ENCODE results near the gene POLR3H.
"Not testable (repeated sequence)": the region's sequence is repeated elsewhere in the genome, so short reads cannot be mapped to it uniquely, and the experiment has no call there.

POLR3H gene

DNA sequence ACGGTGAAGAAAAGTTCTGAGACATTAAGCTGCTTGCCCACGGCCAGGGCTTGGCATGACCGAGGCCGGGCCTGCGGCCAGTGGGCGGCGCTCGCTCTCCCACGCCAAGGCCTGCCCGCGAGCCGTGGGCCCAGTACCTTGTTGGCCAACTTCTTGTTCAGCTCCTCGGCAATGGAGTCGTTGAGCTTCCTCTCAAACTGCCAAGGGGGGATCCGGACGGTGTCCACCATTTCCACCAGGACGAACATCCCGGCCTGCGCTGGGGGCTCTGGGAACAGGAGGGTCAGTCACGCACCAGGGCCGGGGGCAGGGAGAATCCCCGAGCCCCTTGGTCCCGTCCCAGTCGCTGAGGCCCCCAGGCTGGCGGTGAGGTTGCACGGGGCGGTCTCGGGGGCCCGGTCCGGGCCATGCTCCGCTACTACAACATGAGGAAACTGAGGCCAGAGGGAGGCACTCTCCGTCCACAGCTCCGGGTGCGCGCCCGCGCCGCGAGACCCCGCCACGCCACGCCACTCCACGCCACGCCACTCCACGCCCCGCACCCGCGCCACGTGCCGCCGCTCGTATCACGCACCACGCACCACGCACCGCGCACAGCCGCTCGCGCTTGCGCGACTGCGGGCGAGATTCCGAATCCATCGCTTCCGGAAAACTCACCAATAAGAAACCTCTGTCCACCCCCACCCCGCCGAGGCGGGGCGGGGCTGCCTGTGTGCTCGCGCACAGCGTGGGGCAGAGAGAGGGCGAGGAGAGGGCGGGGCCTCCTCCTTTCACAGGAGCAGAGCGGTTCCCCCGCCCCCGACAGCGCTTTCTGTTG is at the start of gene POLR3H:
POLR3H (minus strand) TSS at position 617 of the 817 bp plus-strand sequence; CDS start at position 248, 369 bp downstream.
- H3K9me3 ChIP-seq (ENCODE audit: control insufficient read depth in 5 of 5, low read length in 5 of 5) = no peaks in the 10 kb centered on the region
- H3K36me3 ChIP-seq (ENCODE audit: control insufficient read depth in 5 of 5, insufficient read depth in 5 of 5, low read length in 5 of 5) = peaks cover 0 to 22% (median 9%) of the 10 kb centered on the region in 5 donors
- H3K27me3 ChIP-seq (ENCODE audit: control insufficient read depth in 5 of 5, insufficient read depth in 4 of 5, low read length in 5 of 5) = no peaks in the 10 kb centered on the region
- H3K4me1 ChIP-seq (ENCODE audit: control insufficient read depth in 5 of 5, insufficient read depth in 5 of 5, low read length in 5 of 5) = peaks cover 2 to 37% (median 29%) of the 10 kb centered on the region in 5 donors
- H3K9ac ChIP-seq (ENCODE audit: low read length in 5 of 5) = peak within 1 kb of the TSS; percentile 26 to 76 (median 59)
- peak within 1 kb of the TSS; percentile 65 to 80 (median 73) for H3K4me3 ChIP-seq (ENCODE audit: low read depth in 1 of 5, low read length in 5 of 5)
- H3K27ac ChIP-seq (ENCODE audit: low read depth, low read length) = peak within 1 kb of the TSS; percentile 82

DNA sequence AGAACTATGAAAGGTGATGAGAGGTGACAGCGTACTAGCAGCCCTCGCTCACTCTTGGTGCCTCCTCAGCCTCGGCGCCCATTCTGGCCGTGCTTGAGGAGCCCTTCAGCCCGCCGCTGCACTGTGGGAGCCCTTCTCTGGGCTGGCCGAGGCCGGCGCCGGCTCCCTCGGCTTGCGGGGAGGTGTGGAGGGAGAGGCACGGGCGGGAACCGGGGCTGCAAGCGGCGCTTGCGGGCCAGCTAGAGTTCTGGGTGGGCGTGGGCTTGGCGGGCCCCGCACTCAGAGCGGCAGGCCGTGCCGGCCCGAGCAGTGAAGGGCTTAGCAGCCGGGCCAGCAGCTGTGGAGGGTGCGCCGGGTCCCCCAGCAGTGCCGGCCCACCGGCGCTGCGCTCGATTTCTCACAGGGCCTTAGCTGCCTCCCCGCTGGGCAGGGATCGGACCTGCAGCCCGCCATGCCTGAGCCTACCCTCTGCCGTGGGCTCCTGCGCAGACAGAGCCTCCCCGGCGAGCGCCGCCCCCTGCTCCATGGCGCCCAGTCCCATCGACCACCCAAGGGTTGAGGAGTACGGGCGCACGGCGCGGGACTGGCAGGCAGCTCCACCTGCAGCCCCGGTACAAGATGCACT is 49.2 kb upstream of the POLR3H start:
- H3K27ac ChIP-seq (ENCODE audit: low read depth, low read length); H3K9me3 ChIP-seq (ENCODE audit: control insufficient read depth in 5 of 5, low read length in 5 of 5); H3K27me3 ChIP-seq (ENCODE audit: control insufficient read depth in 5 of 5, insufficient read depth in 4 of 5, low read length in 5 of 5); H3K9ac ChIP-seq (ENCODE audit: low read length in 5 of 5); H3K4me3 ChIP-seq (ENCODE audit: low read depth in 1 of 5, low read length in 5 of 5); H3K36me3 ChIP-seq (ENCODE audit: control insufficient read depth in 5 of 5, insufficient read depth in 5 of 5, low read length in 5 of 5): not testable (repeated sequence)
- peaks cover 5 to 18% (median 14%) of the 10 kb centered on the region in 5 donors for H3K4me1 ChIP-seq (ENCODE audit: control insufficient read depth in 5 of 5, insufficient read depth in 5 of 5, low read length in 5 of 5)

- Histone ChIP-seq H3K9me3 (ENCODE audit: control insufficient read depth in 5 of 5, low read length in 5 of 5) (no peaks in the 10 kb centered on the region), H3K4me3 (ENCODE audit: low read depth in 1 of 5, low read length in 5 of 5) (peak within 1 kb of the TSS; percentile 84 to 98 (median 91)), H3K27me3 (ENCODE audit: control insufficient read depth in 5 of 5, insufficient read depth in 4 of 5, low read length in 5 of 5) (no peaks in the 10 kb centered on the region)
Measured at GRCh38 chr22:41589391-41590241, 45.3 kb upstream of the POLR3H start, which contains the start of gene PMM1. Gene PMM1 (minus strand): TSS chr22:41589840. CDS start chr22:41589805, 35 bp downstream.

DNA sequence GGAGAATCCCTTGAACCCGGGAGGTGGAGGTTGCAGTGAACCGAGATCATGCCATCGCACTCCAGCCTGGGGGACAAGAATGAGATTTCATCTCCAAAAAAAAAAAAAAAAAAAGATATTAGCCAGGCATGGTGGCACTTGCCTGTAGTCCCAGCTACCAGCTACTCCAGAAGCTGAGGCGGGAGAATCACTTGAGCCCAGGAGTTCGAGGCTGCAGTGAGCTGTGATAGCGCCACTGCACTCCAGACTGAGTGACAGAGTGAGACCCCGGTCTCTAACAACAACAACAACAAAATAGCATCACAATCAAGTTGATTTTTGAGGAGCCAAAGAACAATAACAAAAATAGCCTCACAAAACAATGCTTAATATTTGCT is 43.1 kb upstream of the POLR3H start:
- peaks cover 5 to 30% (median 24%) of the 10 kb centered on the region in 5 donors for H3K4me1 ChIP-seq (ENCODE audit: control insufficient read depth in 5 of 5, insufficient read depth in 5 of 5, low read length in 5 of 5)
- peak overlapping the region in 1 of 5 donors; percentile 13 for H3K9ac ChIP-seq (ENCODE audit: low read length in 5 of 5)
- H3K9me3 ChIP-seq (ENCODE audit: control insufficient read depth in 5 of 5, low read length in 5 of 5) = no peaks in the 10 kb centered on the region
- peak overlapping the region; percentile 24 for H3K27ac ChIP-seq (ENCODE audit: low read depth, low read length)
- no peaks in the 10 kb centered on the region for H3K27me3 ChIP-seq (ENCODE audit: control insufficient read depth in 5 of 5, insufficient read depth in 4 of 5, low read length in 5 of 5)
- H3K36me3 ChIP-seq (ENCODE audit: control insufficient read depth in 5 of 5, insufficient read depth in 5 of 5, low read length in 5 of 5) = peaks cover 0 to 29% (median 27%) of the 10 kb centered on the region in 5 donors
- no peak overlapping the region for H3K4me3 ChIP-seq (ENCODE audit: low read depth in 1 of 5, low read length in 5 of 5)

More at GRCh38 chr22:41589391-41590241, 45.3 kb upstream of the POLR3H start, which contains the start of gene PMM1:
- H3K4me1 ChIP-seq (ENCODE audit: control insufficient read depth in 5 of 5, insufficient read depth in 5 of 5, low read length in 5 of 5) = peaks cover 5 to 30% (median 24%) of the 10 kb centered on the region in 5 donors
- peak within 1 kb of the TSS; percentile 50 for H3K27ac ChIP-seq (ENCODE audit: low read depth, low read length)
- peak within 1 kb of the TSS; percentile 25 to 86 (median 62) for H3K9ac ChIP-seq (ENCODE audit: low read length in 5 of 5)
- peaks cover 0 to 6% (median 6%) of the 10 kb centered on the region in 5 donors for H3K36me3 ChIP-seq (ENCODE audit: control insufficient read depth in 5 of 5, insufficient read depth in 5 of 5, low read length in 5 of 5)

DNA sequence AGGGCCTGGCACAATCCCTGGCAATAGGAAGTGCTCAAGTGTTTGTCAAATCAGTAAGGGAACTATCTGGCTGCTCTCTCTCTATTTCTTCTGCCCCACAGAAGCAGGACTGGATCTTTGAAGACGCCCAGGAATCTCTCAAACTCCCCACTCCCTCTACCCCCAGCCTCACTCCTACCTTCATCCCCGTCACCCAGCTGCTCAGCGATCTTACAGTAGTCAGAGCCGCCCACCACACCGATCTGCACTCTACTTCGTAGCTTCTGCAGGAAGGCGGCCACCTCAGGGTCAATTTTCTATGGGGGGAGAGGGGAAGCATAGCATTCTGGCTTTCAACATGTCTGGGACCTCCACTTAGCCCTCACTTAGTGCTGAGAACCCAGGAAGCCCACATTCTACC is 41.6 kb upstream of the POLR3H start:
- Histone ChIP-seq H3K4me1 (ENCODE audit: control insufficient read depth in 5 of 5, insufficient read depth in 5 of 5, low read length in 5 of 5) (peaks cover 5 to 30% (median 24%) of the 10 kb centered on the region in 5 donors), H3K27ac (ENCODE audit: low read depth, low read length) (no peak overlapping the region), H3K36me3 (ENCODE audit: control insufficient read depth in 5 of 5, insufficient read depth in 5 of 5, low read length in 5 of 5) (peaks cover 0 to 38% (median 35%) of the 10 kb centered on the region in 5 donors), H3K9ac (ENCODE audit: low read length in 5 of 5) (no peak overlapping the region), H3K4me3 (ENCODE audit: low read depth in 1 of 5, low read length in 5 of 5) (no peak overlapping the region), H3K27me3 (ENCODE audit: control insufficient read depth in 5 of 5, insufficient read depth in 4 of 5, low read length in 5 of 5) (no peaks in the 10 kb centered on the region), H3K9me3 (ENCODE audit: control insufficient read depth in 5 of 5, low read length in 5 of 5) (no peaks in the 10 kb centered on the region)

DNA sequence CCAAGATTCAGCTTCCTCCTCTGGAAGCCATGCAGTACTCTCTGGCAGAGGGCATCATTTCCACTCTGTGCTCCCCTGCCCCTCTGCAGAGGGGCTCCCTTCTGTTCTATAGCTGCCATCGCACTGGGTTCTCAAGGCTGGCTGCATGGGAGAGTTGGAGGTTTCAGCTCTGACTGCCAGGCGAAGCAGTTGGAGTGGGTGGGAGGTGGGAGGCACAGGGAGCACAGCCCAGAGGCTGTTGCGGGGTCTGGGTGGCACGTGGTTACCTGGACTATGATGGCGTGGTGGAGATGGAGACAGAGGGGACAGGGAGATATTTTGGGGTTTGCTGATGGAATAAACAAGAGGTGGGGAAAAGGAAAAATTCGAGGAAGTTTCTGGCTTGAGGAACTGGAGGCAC is 40.6 kb upstream of the POLR3H start:
- H3K4me1 ChIP-seq (ENCODE audit: control insufficient read depth in 5 of 5, insufficient read depth in 5 of 5, low read length in 5 of 5) = peaks cover 5 to 24% (median 24%) of the 10 kb centered on the region in 5 donors
- H3K9me3 ChIP-seq (ENCODE audit: control insufficient read depth in 5 of 5, low read length in 5 of 5) = no peaks in the 10 kb centered on the region
- no peak overlapping the region for H3K27ac ChIP-seq (ENCODE audit: low read depth, low read length)
- H3K36me3 ChIP-seq (ENCODE audit: control insufficient read depth in 5 of 5, insufficient read depth in 5 of 5, low read length in 5 of 5) = peaks cover 0 to 45% (median 40%) of the 10 kb centered on the region in 5 donors
- no peaks in the 10 kb centered on the region for H3K27me3 ChIP-seq (ENCODE audit: control insufficient read depth in 5 of 5, insufficient read depth in 4 of 5, low read length in 5 of 5)
- H3K9ac ChIP-seq (ENCODE audit: low read length in 5 of 5) = no peak overlapping the region
- H3K4me3 ChIP-seq (ENCODE audit: low read depth in 1 of 5, low read length in 5 of 5) = no peak overlapping the region

GRCh38 chr22:41582694-41583093 is 38.4 kb upstream of the POLR3H start:
- no peak overlapping the region for H3K27ac ChIP-seq (ENCODE audit: low read depth, low read length)
- H3K27me3 ChIP-seq (ENCODE audit: control insufficient read depth in 5 of 5, insufficient read depth in 4 of 5, low read length in 5 of 5) = no peaks in the 10 kb centered on the region
- no peaks in the 10 kb centered on the region for H3K9me3 ChIP-seq (ENCODE audit: control insufficient read depth in 5 of 5, low read length in 5 of 5)
- H3K36me3 ChIP-seq (ENCODE audit: control insufficient read depth in 5 of 5, insufficient read depth in 5 of 5, low read length in 5 of 5) = peaks cover 0 to 67% (median 59%) of the 10 kb centered on the region in 5 donors
- peaks cover 0 to 5% (median 4%) of the 10 kb centered on the region in 5 donors for H3K4me1 ChIP-seq (ENCODE audit: control insufficient read depth in 5 of 5, insufficient read depth in 5 of 5, low read length in 5 of 5)
- H3K4me3 ChIP-seq (ENCODE audit: low read depth in 1 of 5, low read length in 5 of 5) = no peak overlapping the region
- H3K9ac ChIP-seq (ENCODE audit: low read length in 5 of 5) = no peak overlapping the region

- Histone ChIP-seq H3K4me3 (ENCODE audit: low read depth in 1 of 5, low read length in 5 of 5) (no peak overlapping the region), H3K27me3 (ENCODE audit: control insufficient read depth in 5 of 5, insufficient read depth in 4 of 5, low read length in 5 of 5) (no peaks in the 10 kb centered on the region), H3K9me3 (ENCODE audit: control insufficient read depth in 5 of 5, low read length in 5 of 5) (no peaks in the 10 kb centered on the region), H3K9ac (ENCODE audit: low read length in 5 of 5) (no peak overlapping the region), H3K36me3 (ENCODE audit: control insufficient read depth in 5 of 5, insufficient read depth in 5 of 5, low read length in 5 of 5) (peaks cover 0 to 84% (median 73%) of the 10 kb centered on the region in 5 donors), H3K27ac (ENCODE audit: low read depth, low read length) (no peak overlapping the region), H3K4me1 (ENCODE audit: control insufficient read depth in 5 of 5, insufficient read depth in 5 of 5, low read length in 5 of 5) (peaks cover 3 to 21% (median 10%) of the 10 kb centered on the region in 5 donors)
Measured at GRCh38 chr22:41579997-41580355, 35.7 kb upstream of the POLR3H start.

DNA sequence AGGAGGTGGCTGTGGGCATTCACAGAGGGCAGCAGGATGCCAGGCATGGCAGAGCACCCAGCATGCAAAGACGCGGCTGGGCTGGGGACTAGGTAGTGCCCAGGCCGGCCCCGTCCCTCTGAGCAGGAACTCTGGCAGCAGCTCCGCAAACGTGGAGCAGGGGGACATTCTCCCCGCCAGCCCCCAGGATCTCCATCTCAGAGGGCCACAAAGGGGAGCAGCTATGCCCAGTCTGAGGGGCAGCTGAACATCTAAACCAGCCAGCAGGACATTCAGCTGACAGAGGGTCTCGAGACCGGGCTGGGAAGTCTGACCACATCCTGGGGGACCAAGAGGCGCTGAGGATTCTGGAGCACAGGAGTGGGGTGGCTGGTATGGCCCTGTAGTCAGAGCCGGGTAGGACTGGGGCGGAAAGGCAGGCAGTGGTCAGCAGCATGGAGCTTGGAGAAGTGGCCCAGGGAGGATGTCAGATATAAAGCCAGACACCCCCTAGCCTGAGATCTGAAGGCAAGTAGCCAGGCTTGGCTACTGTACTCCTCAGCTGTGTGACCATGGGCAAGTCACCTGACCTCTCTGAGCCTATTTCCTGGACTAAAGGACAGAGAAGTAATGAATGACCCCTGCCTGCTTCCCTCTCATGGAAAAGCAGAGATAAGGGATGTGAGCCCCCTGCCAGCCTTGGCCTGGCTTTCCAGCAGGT is 35.2 kb upstream of the POLR3H start:
- H3K4me3 ChIP-seq (ENCODE audit: low read depth in 1 of 5, low read length in 5 of 5) = no peak overlapping the region
- no peaks in the 10 kb centered on the region for H3K9me3 ChIP-seq (ENCODE audit: control insufficient read depth in 5 of 5, low read length in 5 of 5)
- H3K36me3 ChIP-seq (ENCODE audit: control insufficient read depth in 5 of 5, insufficient read depth in 5 of 5, low read length in 5 of 5) = peaks cover 0 to 78% (median 68%) of the 10 kb centered on the region in 5 donors
- peaks cover 5 to 27% (median 15%) of the 10 kb centered on the region in 5 donors for H3K4me1 ChIP-seq (ENCODE audit: control insufficient read depth in 5 of 5, insufficient read depth in 5 of 5, low read length in 5 of 5)
- H3K27ac ChIP-seq (ENCODE audit: low read depth, low read length) = no peak overlapping the region
- H3K27me3 ChIP-seq (ENCODE audit: control insufficient read depth in 5 of 5, insufficient read depth in 4 of 5, low read length in 5 of 5) = no peaks in the 10 kb centered on the region
- H3K9ac ChIP-seq (ENCODE audit: low read length in 5 of 5) = no peak overlapping the region

Measured in subcutaneous abdominal adipose tissue (tissue), 5 donors.